ENCODE measurements around the gene NGB.

- no peak for TF ChIP-seq CTCF (IDR thresholded peaks at IDR 0.05)
- no peak for TF ChIP-seq POLR2A (IDR thresholded peaks at IDR 0.05)
Measured at GRCh38 chr14:77290705-77291104, 19.7 kb upstream of the NGB start.
